ENCODE measurements around the gene HINT1. TPM values are rescaled to one million over a fixed set of nuclear protein-coding genes. Genes with fewer than 3 reads are reported as not detected.
"Not testable (repeated sequence)": the region's sequence is repeated elsewhere in the genome, so short reads cannot be mapped to it uniquely, and the experiment has no call there.

The HINT1 gene
- polyA plus RNA-seq, 3 donors = 148 to 223 (median 191) TPM

DNA sequence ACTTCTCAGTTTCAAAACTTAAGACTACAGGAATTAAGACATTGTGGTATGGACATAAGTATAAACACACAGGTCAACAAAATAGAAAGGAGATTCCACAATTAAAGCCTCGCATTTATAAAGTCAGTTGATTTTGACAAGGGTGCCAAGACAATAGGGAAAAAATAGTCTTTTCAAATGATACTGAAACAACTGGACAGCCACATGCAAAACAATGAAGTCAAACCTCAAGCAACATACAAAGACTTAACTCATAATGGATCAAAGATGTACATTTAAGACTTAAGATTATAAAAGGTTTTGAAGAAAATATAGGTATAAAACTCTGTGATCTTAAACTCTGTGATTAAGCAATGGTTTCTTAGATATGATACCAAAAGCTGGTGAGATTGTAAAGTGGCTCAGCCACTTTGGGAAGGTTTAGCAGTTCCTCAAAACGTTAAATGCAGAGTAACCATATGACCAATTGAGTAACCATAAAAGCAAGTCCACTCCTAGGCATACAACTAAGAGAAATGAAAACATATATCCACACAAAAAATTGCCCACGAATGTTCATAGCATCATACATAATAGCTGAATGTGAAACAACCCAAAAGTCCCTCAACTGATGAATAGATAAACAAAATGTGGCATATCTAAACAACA lies 22.0 kb downstream of the HINT1 start:
- Histone ChIP-seq H2AFZ (ENCODE audit: insufficient read depth, low read depth, low read length, poor library complexity, severe bottlenecking) (no peak overlapping the region), H3K79me2 (ENCODE audit: insufficient read depth, low read length) (no peaks in the 10 kb centered on the region), H3K27ac (ENCODE audit: low read depth in 1 of 2, low read length in 2 of 2) (no peak overlapping the region), H3K27me3 (ENCODE audit: control insufficient read depth in 2 of 2, insufficient read depth in 2 of 2, low read length in 2 of 2) (no peaks in the 10 kb centered on the region), H3K36me3 (replicated peaks in 1 of 2; ENCODE audit: control insufficient read depth in 1 of 2, insufficient read depth in 2 of 2, low read length in 2 of 2) (no peaks in the 10 kb centered on the region), H4K20me1 (ENCODE audit: insufficient read depth, low read length) (no peaks in the 10 kb centered on the region), H3K4me3 (replicated peaks in 1 of 3; ENCODE audit: low read depth in 2 of 3, low read length in 3 of 3) (no peak overlapping the region), H3K4me2 (replicated peaks; ENCODE audit: extremely low read depth, low read length, poor library complexity, severe bottlenecking) (no peak overlapping the region), H3K9me3 (replicated peaks in 1 of 2; ENCODE audit: control insufficient read depth in 1 of 2, insufficient read depth in 1 of 2, low read length in 2 of 2) (peaks cover 0 to 4% of the 10 kb centered on the region in 2 donors), H3K9ac (ENCODE audit: insufficient read depth, low read length, poor library complexity, severe bottlenecking) (no peak overlapping the region), H3K4me1 (ENCODE audit: control insufficient read depth in 1 of 2, insufficient read depth in 2 of 2, low read length in 2 of 2) (no peaks in the 10 kb centered on the region)
- H3K4me3 Mint-ChIP-seq = no peak overlapping the region
- H3K9me3 Mint-ChIP-seq = peaks cover 0 to 7% (median 4%) of the 10 kb centered on the region in 7 donors
- no peak for DNase-seq
- intact Hi-C loops (cut with micrococcal nuclease) = no loop called here
- no peaks in the 10 kb centered on the region for H3K36me3 Mint-ChIP-seq
- TF ChIP-seq, protein P1, sequence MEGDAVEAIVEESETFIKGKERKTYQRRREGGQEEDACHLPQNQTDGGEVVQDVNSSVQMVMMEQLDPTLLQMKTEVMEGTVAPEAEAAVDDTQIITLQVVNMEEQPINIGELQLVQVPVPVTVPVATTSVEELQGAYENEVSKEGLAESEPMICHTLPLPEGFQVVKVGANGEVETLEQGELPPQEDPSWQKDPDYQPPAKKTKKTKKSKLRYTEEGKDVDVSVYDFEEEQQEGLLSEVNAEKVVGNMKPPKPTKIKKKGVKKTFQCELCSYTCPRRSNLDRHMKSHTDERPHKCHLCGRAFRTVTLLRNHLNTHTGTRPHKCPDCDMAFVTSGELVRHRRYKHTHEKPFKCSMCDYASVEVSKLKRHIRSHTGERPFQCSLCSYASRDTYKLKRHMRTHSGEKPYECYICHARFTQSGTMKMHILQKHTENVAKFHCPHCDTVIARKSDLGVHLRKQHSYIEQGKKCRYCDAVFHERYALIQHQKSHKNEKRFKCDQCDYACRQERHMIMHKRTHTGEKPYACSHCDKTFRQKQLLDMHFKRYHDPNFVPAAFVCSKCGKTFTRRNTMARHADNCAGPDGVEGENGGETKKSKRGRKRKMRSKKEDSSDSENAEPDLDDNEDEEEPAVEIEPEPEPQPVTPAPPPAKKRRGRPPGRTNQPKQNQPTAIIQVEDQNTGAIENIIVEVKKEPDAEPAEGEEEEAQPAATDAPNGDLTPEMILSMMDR (IDR thresholded peaks at IDR 0.05) = no peak
- peaks cover 0 to 1% (median 0%) of the 10 kb centered on the region in 3 donors for H3K27me3 Mint-ChIP-seq (ENCODE audit: low read depth in 3 of 3)
- H3K27ac Mint-ChIP-seq = no peak overlapping the region
- WGBS (ENCODE audit: insufficient coverage) = no CpG with 5 or more reads among the region's 3 CpGs
- H3K4me1 Mint-ChIP-seq = peaks cover 7% of the 10 kb centered on the region

DNA sequence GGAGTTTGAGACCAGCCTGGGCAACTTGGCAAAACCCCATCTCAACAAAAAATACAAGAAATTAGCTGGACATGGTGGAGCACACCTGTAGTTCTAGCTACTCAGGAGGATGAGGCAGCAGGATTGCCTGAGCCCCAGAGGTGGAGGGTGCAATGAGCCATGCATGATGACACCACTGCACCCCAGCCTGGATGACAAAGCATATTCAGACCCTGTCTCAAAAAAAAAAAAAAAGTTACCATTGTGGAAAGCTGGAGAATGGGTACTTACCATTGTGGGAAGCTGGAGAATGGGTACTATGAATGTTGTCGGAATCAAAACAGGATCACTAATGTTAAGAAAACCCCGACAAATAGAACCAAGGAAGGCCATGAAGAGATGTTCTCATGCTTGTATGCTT lies 25.7 kb downstream of the HINT1 start:
- TF ChIP-seq, protein P1 (IDR thresholded peaks at IDR 0.05) = no peak

DNA sequence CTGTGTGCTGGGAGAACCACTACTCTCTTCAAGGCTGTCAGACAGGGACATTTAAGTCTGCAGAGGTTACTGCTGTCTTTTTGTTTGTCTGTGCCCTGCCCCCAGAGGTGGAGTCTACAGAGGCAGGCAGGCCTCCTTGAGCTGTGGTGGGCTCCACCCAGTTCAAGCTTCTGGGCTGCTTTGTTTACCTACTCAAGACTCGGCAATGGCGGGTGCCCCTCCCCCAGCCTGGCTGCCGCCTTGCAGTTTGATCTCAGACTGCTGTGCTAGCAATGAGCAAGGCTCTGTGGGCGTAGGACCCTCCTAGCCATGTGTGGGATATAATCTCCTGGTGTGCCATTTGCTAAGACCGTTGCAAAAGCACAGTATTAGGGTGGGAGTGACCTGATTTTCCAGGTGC lies 26.6 kb downstream of the HINT1 start:
- H3K4me2 ChIP-seq (replicated peaks; ENCODE audit: extremely low read depth, low read length, poor library complexity, severe bottlenecking); H3K4me1 ChIP-seq (ENCODE audit: control insufficient read depth in 1 of 2, insufficient read depth in 2 of 2, low read length in 2 of 2); H3K27ac Mint-ChIP-seq; H3K36me3 ChIP-seq (replicated peaks in 1 of 2; ENCODE audit: control insufficient read depth in 1 of 2, insufficient read depth in 2 of 2, low read length in 2 of 2); H3K27me3 ChIP-seq (ENCODE audit: control insufficient read depth in 2 of 2, insufficient read depth in 2 of 2, low read length in 2 of 2); H3K4me3 Mint-ChIP-seq; H3K27me3 Mint-ChIP-seq (ENCODE audit: low read depth in 3 of 3); H3K4me3 ChIP-seq (replicated peaks in 1 of 3; ENCODE audit: low read depth in 2 of 3, low read length in 3 of 3); H3K9ac ChIP-seq (ENCODE audit: insufficient read depth, low read length, poor library complexity, severe bottlenecking); H4K20me1 ChIP-seq (ENCODE audit: insufficient read depth, low read length); H3K4me1 Mint-ChIP-seq; H3K9me3 ChIP-seq (replicated peaks in 1 of 2; ENCODE audit: control insufficient read depth in 1 of 2, insufficient read depth in 1 of 2, low read length in 2 of 2); H3K36me3 Mint-ChIP-seq; H3K27ac ChIP-seq (ENCODE audit: low read depth in 1 of 2, low read length in 2 of 2); intact Hi-C loops (cut with micrococcal nuclease); H3K79me2 ChIP-seq (ENCODE audit: insufficient read depth, low read length); DNase-seq; H2AFZ ChIP-seq (ENCODE audit: insufficient read depth, low read depth, low read length, poor library complexity, severe bottlenecking): not testable (repeated sequence)
- H3K9me3 Mint-ChIP-seq = peaks cover 4 to 22% (median 7%) of the 10 kb centered on the region in 7 donors
- 100% methylated on average over 1 of the region's 5 CpGs for WGBS (ENCODE audit: insufficient coverage)

More for the DNA sequence above, 25.7 kb downstream of the HINT1 start:
- Histone ChIP-seq H3K36me3 (replicated peaks in 1 of 2; ENCODE audit: control insufficient read depth in 1 of 2, insufficient read depth in 2 of 2, low read length in 2 of 2) (no peaks in the 10 kb centered on the region), H3K27ac (ENCODE audit: low read depth in 1 of 2, low read length in 2 of 2) (no peak overlapping the region), H4K20me1 (ENCODE audit: insufficient read depth, low read length) (no peaks in the 10 kb centered on the region), H3K9me3 (replicated peaks in 1 of 2; ENCODE audit: control insufficient read depth in 1 of 2, insufficient read depth in 1 of 2, low read length in 2 of 2) (peaks cover 0 to 4% of the 10 kb centered on the region in 2 donors), H3K4me2 (replicated peaks; ENCODE audit: extremely low read depth, low read length, poor library complexity, severe bottlenecking) (no peak overlapping the region), H3K9ac (ENCODE audit: insufficient read depth, low read length, poor library complexity, severe bottlenecking) (no peak overlapping the region), H2AFZ (ENCODE audit: insufficient read depth, low read depth, low read length, poor library complexity, severe bottlenecking) (no peak overlapping the region), H3K4me3 (replicated peaks in 1 of 3; ENCODE audit: low read depth in 2 of 3, low read length in 3 of 3) (no peak overlapping the region), H3K79me2 (ENCODE audit: insufficient read depth, low read length) (no peaks in the 10 kb centered on the region), H3K4me1 (ENCODE audit: control insufficient read depth in 1 of 2, insufficient read depth in 2 of 2, low read length in 2 of 2) (no peaks in the 10 kb centered on the region), H3K27me3 (ENCODE audit: control insufficient read depth in 2 of 2, insufficient read depth in 2 of 2, low read length in 2 of 2) (no peaks in the 10 kb centered on the region)
- no CpG with 5 or more reads among the region's 2 CpGs for WGBS (ENCODE audit: insufficient coverage)
- H3K4me1 Mint-ChIP-seq = peaks cover 7% of the 10 kb centered on the region
- no peak overlapping the region for H3K27ac Mint-ChIP-seq
- intact Hi-C loops (cut with micrococcal nuclease) = no loop called here
- H3K27me3 Mint-ChIP-seq (ENCODE audit: low read depth in 3 of 3) = peaks cover 0 to 2% (median 0%) of the 10 kb centered on the region in 3 donors
- no peak overlapping the region for H3K4me3 Mint-ChIP-seq
- no peak for DNase-seq
- H3K9me3 Mint-ChIP-seq = peaks cover 4 to 20% (median 6%) of the 10 kb centered on the region in 7 donors
- no peaks in the 10 kb centered on the region for H3K36me3 Mint-ChIP-seq

Measured in CD14-positive monocyte (primary cell).